CD14-positive monocyte (primary cell): ENCODE measurements around the gene SMIM8. TPM values are rescaled to one million over a fixed set of nuclear protein-coding genes. Genes with fewer than 3 reads are reported as not detected.

Experiments used
- DNase-seq, 3 donors: peaks; one replicate each; pipeline ENCODE4 v3.0.0-alpha.2; 2011 to 2022
- H2AFZ ChIP-seq: 2 replicates; pipeline ENCODE4 v1.6.0; 2012; ENCODE audit warnings: mild to moderate bottlenecking, low read depth, low read length, inconsistent platforms; ENCODE audit not compliant: insufficient read depth, poor library complexity, severe bottlenecking
- H3K27ac ChIP-seq, 2 donors: 1 replicate in 1 of 2; 2 replicates in 1 of 2; pipeline ENCODE4 v1.5.1; 2012 to 2013; ENCODE audit warnings: low read length in 2 of 2, control low read depth in 1 of 2, inconsistent platforms in 1 of 2, low read depth in 1 of 2, mild to moderate bottlenecking in 1 of 2
- H3K27me3 ChIP-seq, 2 donors: one replicate each; pipeline versions ENCODE4 v1.6.0 to v1.6.1; 2011 to 2013; ENCODE audit warnings: low read length in 2 of 2; ENCODE audit not compliant: control insufficient read depth in 2 of 2, insufficient read depth in 2 of 2
- H3K36me3 ChIP-seq, 2 donors: replicated peaks in 1 of 2; 1 replicate in 1 of 2; 2 replicates in 1 of 2; pipeline versions ENCODE4 v1.5.1 to v1.6.1; 2012 to 2013; ENCODE audit warnings: low read length in 2 of 2, control low read depth in 1 of 2, inconsistent platforms in 1 of 2, mild to moderate bottlenecking in 1 of 2; ENCODE audit not compliant: insufficient read depth in 2 of 2, control insufficient read depth in 1 of 2
- H3K4me1 ChIP-seq, 2 donors: 1 replicate in 1 of 2; 2 replicates in 1 of 2; pipeline versions ENCODE4 v1.5.1 to v1.6.1; 2012 to 2013; ENCODE audit warnings: low read length in 2 of 2, control low read depth in 1 of 2, inconsistent platforms in 1 of 2, mild to moderate bottlenecking in 1 of 2, moderate library complexity in 1 of 2; ENCODE audit not compliant: insufficient read depth in 2 of 2, control insufficient read depth in 1 of 2
- H3K4me2 ChIP-seq: replicated peaks from 2 replicates; pipeline ENCODE3; 2012; ENCODE audit warnings: low read length, moderate library complexity, mild to moderate bottlenecking; ENCODE audit not compliant: poor library complexity, severe bottlenecking; ENCODE audit errors: extremely low read depth
- H3K4me3 ChIP-seq, 3 experiments: fragments of 200-600 bp in 1 of 3; sonication (generic) in 1 of 3; replicated peaks in 1 of 3; 1 replicate in 2 of 3; 2 replicates in 1 of 3; pipeline ENCODE4 v1.5.1; 2011 to 2013; ENCODE audit warnings: low read length in 3 of 3, mild to moderate bottlenecking in 3 of 3, control low read depth in 2 of 3, low read depth in 2 of 3, inconsistent platforms in 1 of 3, moderate library complexity in 1 of 3
- H3K79me2 ChIP-seq: 2 replicates; pipeline ENCODE4 v1.6.0; 2012; ENCODE audit warnings: mild to moderate bottlenecking, control low read depth, inconsistent platforms, low read length, moderate library complexity; ENCODE audit not compliant: insufficient read depth
- H3K9ac ChIP-seq: 2 replicates; pipeline ENCODE4 v1.6.0; 2017; ENCODE audit warnings: low read length, mild to moderate bottlenecking; ENCODE audit not compliant: insufficient read depth, poor library complexity, severe bottlenecking
- H3K9me3 ChIP-seq, 2 donors: replicated peaks in 1 of 2; 1 replicate in 1 of 2; 2 replicates in 1 of 2; pipeline versions ENCODE4 v1.5.1 to v1.6.1; 2012 to 2013; ENCODE audit warnings: low read length in 2 of 2, control low read depth in 1 of 2; ENCODE audit not compliant: control insufficient read depth in 1 of 2, insufficient read depth in 1 of 2
- H4K20me1 ChIP-seq: 2 replicates; pipeline ENCODE4 v1.6.0; 2012; ENCODE audit warnings: mild to moderate bottlenecking, low read length, control low read depth, moderate library complexity; ENCODE audit not compliant: insufficient read depth
- H3K27ac Mint-ChIP-seq, 7 donors: one replicate each; pipeline ENCODE4 v1.8.0; 2020; ENCODE audit warnings: mild to moderate bottlenecking in 7 of 7, mixed read lengths in 7 of 7, moderate library complexity in 6 of 7, inconsistent platforms in 2 of 7
- H3K27me3 Mint-ChIP-seq, 3 donors: one replicate each; pipeline ENCODE4 v1.8.0; 2021 to 2022; ENCODE audit warnings: low read depth in 3 of 3, mild to moderate bottlenecking in 3 of 3, mixed read lengths in 3 of 3, moderate library complexity in 3 of 3, inconsistent platforms in 1 of 3
- H3K36me3 Mint-ChIP-seq, 2 donors: one replicate each; pipeline ENCODE4 v1.8.0; 2020; ENCODE audit warnings: mixed read lengths in 2 of 2, inconsistent platforms in 1 of 2, mild to moderate bottlenecking in 1 of 2
- H3K4me1 Mint-ChIP-seq: one replicate; pipeline ENCODE4 v1.8.0; 2020; ENCODE audit warnings: mild to moderate bottlenecking, mixed read lengths
- H3K4me3 Mint-ChIP-seq, 2 donors: one replicate each; pipeline ENCODE4 v1.8.0; 2020; ENCODE audit warnings: mild to moderate bottlenecking in 2 of 2, mixed read lengths in 2 of 2, moderate library complexity in 1 of 2
- H3K9me3 Mint-ChIP-seq, 7 donors: one replicate each; pipeline ENCODE4 v1.8.0; 2020 to 2022; ENCODE audit warnings: mixed read lengths in 7 of 7, mild to moderate bottlenecking in 6 of 7, moderate library complexity in 6 of 7, inconsistent platforms in 2 of 7
- CTCF ChIP-seq: fragments of 200-600 bp; IDR thresholded peaks from one replicate; pipeline ENCODE4 v1.8.0; 2022; ENCODE audit warnings: antibody characterized with exemption, mild to moderate bottlenecking
- WGBS: methylation state at CpG from one replicate; pipeline ENCODE4 v1.1.5; 2013; ENCODE audit warnings: missing lambda C conversion rate; ENCODE audit not compliant: insufficient coverage; 5-methylcytosine and 5-hydroxymethylcytosine counted together
- intact Hi-C, 2 donors: fragments of 100-400 bp; cut with micrococcal nuclease; formaldehyde crosslinking; loops; one replicate each; pipeline versions ENCODE4 v1.15.0 to v1.15.1; 2023
- polyA plus RNA-seq, 3 donors: library from polyadenylated mRNA; depleted of rRNA in 1 of 3; unstranded in 2 of 3; stranded (reverse) in 1 of 3; fragments of 300-500 nt in 2 of 3; fragments of >200 nt in 1 of 3; fragmentation: Illumina TruSeq in 2 of 3; gene quantifications; 1 replicate in 2 of 3; 2 replicates in 1 of 3; pipeline ENCODE4 v1.2.3, GENCODE V29; 2012 to 2021

The SMIM8 gene
- polyA plus RNA-seq, 3 donors: 2.0 to 8.2 (median 5.9) TPM

DNA sequence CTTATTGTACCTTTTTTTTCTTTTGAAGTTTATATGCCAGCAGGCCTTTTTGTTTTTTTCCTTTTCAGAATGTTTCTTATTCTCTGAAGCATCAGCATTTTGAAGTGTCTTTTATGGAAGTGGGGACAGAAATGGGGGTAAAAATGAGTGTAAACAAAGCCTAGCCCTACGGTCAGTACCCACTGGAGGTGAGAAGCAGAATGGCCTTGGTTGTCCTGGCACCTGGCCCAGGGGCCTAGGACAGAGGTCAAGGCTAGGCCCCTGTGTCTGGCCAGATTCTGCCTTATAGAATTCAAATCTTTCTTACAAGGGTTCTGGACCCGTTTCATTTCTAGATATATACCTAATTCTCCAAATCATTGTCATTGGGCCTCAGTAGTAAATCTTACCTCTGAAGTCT, 18.8 kb downstream of the SMIM8 start:
- Mint-ChIP-seq H3K36me3 (peaks cover 6 to 11% of the 10 kb centered on the region in 2 donors), H3K4me3 (no peak overlapping the region), H3K9me3 (no peaks in the 10 kb centered on the region), H3K27ac (peak overlapping the region in 2 of 7 donors; percentile 37 to 48), H3K27me3 (no peaks in the 10 kb centered on the region), H3K4me1 (no peaks in the 10 kb centered on the region)
- Histone ChIP-seq H3K4me1 (no peaks in the 10 kb centered on the region), H3K4me2 (no peak overlapping the region), H2AFZ (no peak overlapping the region), H3K4me3 (no peak overlapping the region), H3K36me3 (no peaks in the 10 kb centered on the region), H3K27ac (no peak overlapping the region), H3K79me2 (no peaks in the 10 kb centered on the region), H3K27me3 (no peaks in the 10 kb centered on the region), H3K9me3 (no peaks in the 10 kb centered on the region), H3K9ac (no peak overlapping the region), H4K20me1 (no peaks in the 10 kb centered on the region)
- TF ChIP-seq CTCF: no peak
- intact Hi-C loops: no loop called here
- no peak for DNase-seq
- WGBS: 100% methylated on average over 1 of the region's 2 CpGs

GRCh38 chr6:87341899-87342298, 19.5 kb downstream of the SMIM8 start:
- no peaks in the 10 kb centered on the region for H3K27me3 ChIP-seq
- no peak for DNase-seq
- Mint-ChIP-seq H3K27ac (no peak overlapping the region), H3K9me3 (no peaks in the 10 kb centered on the region), H3K4me1 (no peaks in the 10 kb centered on the region), H3K4me3 (no peak overlapping the region), H3K27me3 (no peaks in the 10 kb centered on the region), H3K36me3 (peaks cover 6 to 11% of the 10 kb centered on the region in 2 donors)
- 100% methylated on average over 1 of the region's 1 CpG for WGBS
- no peaks in the 10 kb centered on the region for H3K36me3 ChIP-seq
- H3K27ac ChIP-seq: no peak overlapping the region
- TF ChIP-seq CTCF: no peak
- H4K20me1 ChIP-seq: no peaks in the 10 kb centered on the region
- H3K4me3 ChIP-seq: no peak overlapping the region
- no peaks in the 10 kb centered on the region for H3K79me2 ChIP-seq
- H3K4me1 ChIP-seq: no peaks in the 10 kb centered on the region
- H2AFZ ChIP-seq: no peak overlapping the region
- intact Hi-C loops: no loop called here
- no peak overlapping the region for H3K9ac ChIP-seq
- H3K9me3 ChIP-seq: no peaks in the 10 kb centered on the region
- no peak overlapping the region for H3K4me2 ChIP-seq
